Ishikawa (cell line): Measurements from ENCODE around the gene CD3G.

Experiments
- CEBPB ChIP-seq: IDR thresholded peaks from 2 replicates; pipeline ENCODE4 v1.6.1; 2012
- CREB1 ChIP-seq: IDR thresholded peaks from 2 replicates; pipeline ENCODE4 v1.6.1; 2012; ENCODE audit warnings: low read depth
- EGR1 ChIP-seq: IDR thresholded peaks from 2 replicates; pipeline ENCODE4 v1.6.1; 2012
- EP300 ChIP-seq: IDR thresholded peaks from 2 replicates; pipeline ENCODE4 v1.6.1; 2012; ENCODE audit warnings: borderline replicate concordance
- FOXM1 ChIP-seq: IDR thresholded peaks from 2 replicates; pipeline ENCODE4 v1.6.1; 2012; ENCODE audit warnings: low read depth, borderline replicate concordance
- NFIC ChIP-seq: IDR thresholded peaks from 2 replicates; pipeline ENCODE4 v1.6.1; 2012
- RAD21 ChIP-seq: IDR thresholded peaks from 2 replicates; pipeline ENCODE4 v1.6.1; 2012; ENCODE audit warnings: low read depth
- REST ChIP-seq: IDR thresholded peaks from 2 replicates; pipeline ENCODE4 v1.6.1; 2012; ENCODE audit warnings: low read depth, mild to moderate bottlenecking
- TAF1 ChIP-seq: IDR thresholded peaks from 2 replicates; pipeline ENCODE4 v1.6.1; 2012; ENCODE audit warnings: low read depth, mild to moderate bottlenecking
- TCF12 ChIP-seq: IDR thresholded peaks from 2 replicates; pipeline ENCODE4 v1.6.1; 2012; ENCODE audit warnings: low read depth
- TEAD4 ChIP-seq: IDR thresholded peaks from 2 replicates; pipeline ENCODE4 v1.6.1; 2012
- YY1 ChIP-seq: IDR thresholded peaks from 2 replicates; pipeline ENCODE4 v1.6.1; 2012; ENCODE audit warnings: low read depth
- ZBTB7A ChIP-seq: IDR thresholded peaks from 2 replicates; pipeline ENCODE4 v1.6.1; 2012; ENCODE audit warnings: low read depth
- TF ChIP-seq, protein P1 (sequence below): IDR thresholded peaks from 2 replicates; pipeline ENCODE4 v1.6.1; 2012
- TF ChIP-seq, protein P2 (sequence below): IDR thresholded peaks from 2 replicates; pipeline ENCODE4 v1.6.1; 2012

The CD3G gene

DNA sequence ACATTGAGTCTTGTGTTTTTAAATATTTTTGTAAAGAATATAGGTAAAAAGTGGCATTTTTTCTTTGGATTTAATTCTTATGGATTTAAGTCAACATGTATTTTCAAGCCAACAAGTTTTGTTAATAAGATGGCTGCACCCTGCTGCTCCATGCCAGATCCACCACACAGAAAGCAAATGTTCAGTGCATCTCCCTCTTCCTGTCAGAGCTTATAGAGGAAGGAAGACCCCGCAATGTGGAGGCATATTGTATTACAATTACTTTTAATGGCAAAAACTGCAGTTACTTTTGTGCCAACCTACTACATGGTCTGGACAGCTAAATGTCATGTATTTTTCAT is 39.9 kb upstream of the CD3G start:
- TF ChIP-seq TEAD4 (no peak), RAD21 (no peak), ZBTB7A (no peak), CREB1 (no peak), TCF12 (no peak), EP300 (no peak), YY1 (no peak), FOXM1 (no peak), TAF1 (no peak), CEBPB (no peak), EGR1 (no peak), REST (no peak), NFIC (no peak)
- TF ChIP-seq, protein P1, sequence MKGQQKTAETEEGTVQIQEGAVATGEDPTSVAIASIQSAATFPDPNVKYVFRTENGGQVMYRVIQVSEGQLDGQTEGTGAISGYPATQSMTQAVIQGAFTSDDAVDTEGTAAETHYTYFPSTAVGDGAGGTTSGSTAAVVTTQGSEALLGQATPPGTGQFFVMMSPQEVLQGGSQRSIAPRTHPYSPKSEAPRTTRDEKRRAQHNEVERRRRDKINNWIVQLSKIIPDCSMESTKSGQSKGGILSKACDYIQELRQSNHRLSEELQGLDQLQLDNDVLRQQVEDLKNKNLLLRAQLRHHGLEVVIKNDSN = no peak
- TF ChIP-seq, protein P2, sequence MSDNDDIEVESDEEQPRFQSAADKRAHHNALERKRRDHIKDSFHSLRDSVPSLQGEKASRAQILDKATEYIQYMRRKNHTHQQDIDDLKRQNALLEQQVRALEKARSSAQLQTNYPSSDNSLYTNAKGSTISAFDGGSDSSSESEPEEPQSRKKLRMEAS = no peak

DNA sequence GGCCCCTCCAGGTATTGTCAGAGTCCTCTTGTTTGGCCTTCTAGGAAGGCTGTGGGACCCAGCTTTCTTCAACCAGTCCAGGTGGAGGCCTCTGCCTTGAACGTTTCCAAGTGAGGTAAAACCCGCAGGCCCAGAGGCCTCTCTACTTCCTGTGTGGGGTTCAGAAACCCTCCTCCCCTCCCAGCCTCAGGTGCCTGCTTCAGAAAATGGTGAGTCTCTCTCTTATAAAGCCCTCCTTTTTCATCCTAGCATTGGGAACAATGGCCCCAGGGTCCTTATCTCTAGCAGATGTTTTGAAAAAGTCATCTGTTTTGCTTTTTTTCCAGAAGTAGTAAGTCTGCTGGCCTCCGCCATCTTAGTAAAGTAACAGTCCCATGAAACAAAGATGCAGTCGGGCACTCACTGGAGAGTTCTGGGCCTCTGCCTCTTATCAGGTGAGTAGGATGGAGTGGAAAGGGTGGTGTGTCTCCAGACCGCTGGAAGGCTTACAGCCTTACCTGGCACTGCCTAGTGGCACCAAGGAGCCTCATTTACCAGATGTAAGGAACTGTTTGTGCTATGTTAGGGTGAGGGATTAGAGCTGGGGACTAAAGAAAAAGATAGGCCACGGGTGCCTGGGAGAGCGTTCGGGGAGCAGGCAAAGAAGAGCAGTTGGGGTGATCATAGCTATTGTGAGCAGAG is 39.4 kb upstream of the CD3G start, which contains the start of gene CD3E:
Gene CD3E, plus strand, starts transcription at position 163 of the 681 bp plus-strand sequence. Its CDS starts 223 bp downstream, at position 386.
- TF ChIP-seq, protein P2 = no peak
- no peak for TF ChIP-seq EP300
- no peak for TF ChIP-seq CEBPB
- no peak for TF ChIP-seq TAF1
- TF ChIP-seq FOXM1 = no peak
- TF ChIP-seq ZBTB7A = no peak
- TF ChIP-seq YY1 = no peak
- no peak for TF ChIP-seq TCF12
- no peak for TF ChIP-seq REST
- TF ChIP-seq TEAD4 = no peak
- TF ChIP-seq, protein P1 = no peak
- no peak for TF ChIP-seq RAD21
- TF ChIP-seq NFIC = no peak
- no peak for TF ChIP-seq EGR1
- no peak for TF ChIP-seq CREB1

GRCh38 chr11:118305726-118306125 is 38.4 kb upstream of the CD3G start:
- TF ChIP-seq CEBPB = no peak
- TF ChIP-seq YY1 = no peak
- no peak for TF ChIP-seq NFIC

DNA sequence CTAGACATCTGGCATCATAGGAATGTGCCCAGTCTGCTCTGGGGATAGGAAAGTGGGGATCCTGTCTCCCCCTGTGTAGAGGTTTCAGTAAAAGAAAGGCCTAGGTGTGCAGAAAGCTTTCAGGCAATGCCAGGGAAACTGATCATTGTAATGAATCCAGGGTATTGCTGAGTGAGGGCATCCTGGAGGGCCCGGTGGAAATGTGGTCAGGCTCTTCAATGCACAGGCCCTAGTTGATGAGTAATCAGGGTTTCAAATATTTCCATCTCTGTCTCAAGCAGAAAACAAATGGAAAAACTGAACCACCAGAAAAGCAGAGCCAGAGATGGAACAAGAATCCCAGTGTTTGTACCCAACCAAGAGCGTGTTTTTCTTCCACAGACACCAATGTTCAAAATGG is 37.6 kb upstream of the CD3G start:
- TF ChIP-seq NFIC (no peak), EP300 (no peak), CREB1 (no peak), EGR1 (no peak)

- TF ChIP-seq, protein P2 = no peak
- no peak for TF ChIP-seq NFIC
Measured at GRCh38 chr11:118310271-118310670, 33.9 kb upstream of the CD3G start.

DNA sequence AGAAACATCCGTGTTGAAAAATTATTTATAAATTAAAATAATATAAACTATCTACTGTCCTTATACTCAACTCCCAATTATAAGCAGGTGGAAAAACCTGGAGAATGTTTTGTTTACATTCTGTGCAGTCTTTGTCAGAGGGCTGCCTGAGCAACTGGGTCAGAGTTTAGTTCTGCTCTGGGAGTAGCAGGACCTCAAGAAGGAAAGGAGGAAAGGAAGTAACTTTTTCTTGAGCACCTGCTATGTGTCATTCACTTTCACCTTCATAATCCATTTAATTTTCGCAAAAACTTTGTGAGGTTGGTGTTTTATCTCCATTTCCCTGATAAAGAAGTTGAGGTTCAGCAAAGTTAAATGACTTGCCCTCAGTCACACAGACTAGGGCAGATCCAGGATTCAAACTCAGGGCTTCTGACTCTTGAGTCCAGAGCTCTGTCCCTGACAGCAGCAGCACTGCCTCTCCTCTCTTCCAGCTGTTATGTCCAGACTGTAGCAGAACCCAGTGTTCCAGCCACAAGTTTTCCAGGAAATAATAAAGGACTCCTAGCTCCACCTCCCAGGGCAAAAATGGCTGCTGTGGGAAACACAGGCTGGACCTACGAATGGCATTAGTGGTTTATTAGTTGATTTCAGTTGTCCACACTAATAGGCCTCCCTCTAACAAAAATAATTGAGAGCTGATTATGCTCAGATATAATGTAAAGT is 33.2 kb upstream of the CD3G start:
- TF ChIP-seq EGR1 = no peak
- no peak for TF ChIP-seq YY1
- TF ChIP-seq CREB1 = no peak
- TF ChIP-seq EP300 = no peak
- TF ChIP-seq ZBTB7A = no peak
- no peak for TF ChIP-seq CEBPB
